ENCODE measurements around the gene COL5A1. TPM values are rescaled to one million over a fixed set of nuclear protein-coding genes. Genes with fewer than 3 reads are reported as not detected.

Gene COL5A1
- total RNA-seq, 1 donor = 188 TPM

GRCh38 chr9:134686896-134687295 is 45.3 kb downstream of the COL5A1 start:
- TF ChIP-seq CTCF (IDR thresholded peaks at IDR 0.05; ENCODE audit: insufficient read depth, low read length) = no peak
- no peak for DNase-seq (ENCODE audit: low read depth)
- no peak overlapping the region for H3K4me3 ChIP-seq (ENCODE audit: low read depth, low read length)

- TF ChIP-seq CTCF (IDR thresholded peaks at IDR 0.05; ENCODE audit: insufficient read depth, low read length) = no peak
- H3K4me3 ChIP-seq (ENCODE audit: low read depth, low read length) = no peak overlapping the region
- DNase-seq (ENCODE audit: low read depth) = no peak
Measured at GRCh38 chr9:134687556-134687955, 46.0 kb downstream of the COL5A1 start.

GRCh38 chr9:134688231-134688630 is 46.6 kb downstream of the COL5A1 start:
- H3K4me3 ChIP-seq (ENCODE audit: low read depth, low read length) = no peak overlapping the region
- DNase-seq (ENCODE audit: low read depth) = no peak
- no peak for TF ChIP-seq CTCF (IDR thresholded peaks at IDR 0.05; ENCODE audit: insufficient read depth, low read length)

- no peak for TF ChIP-seq CTCF (IDR thresholded peaks at IDR 0.05; ENCODE audit: insufficient read depth, low read length)
- no peak overlapping the region for H3K4me3 ChIP-seq (ENCODE audit: low read depth, low read length)
- no peak for DNase-seq (ENCODE audit: low read depth)
Measured at GRCh38 chr9:134688661-134689320, 47.2 kb downstream of the COL5A1 start.

- peak; percentile 67 for DNase-seq (ENCODE audit: low read depth)
- no peak overlapping the region for H3K4me3 ChIP-seq (ENCODE audit: low read depth, low read length)
- peak; percentile 90 for TF ChIP-seq CTCF (IDR thresholded peaks at IDR 0.05; ENCODE audit: insufficient read depth, low read length)
Measured at GRCh38 chr9:134689321-134690181, 47.9 kb downstream of the COL5A1 start.

GRCh38 chr9:134690301-134690751 is 48.7 kb downstream of the COL5A1 start:
- H3K4me3 ChIP-seq (ENCODE audit: low read depth, low read length) = no peak overlapping the region
- no peak for TF ChIP-seq CTCF (IDR thresholded peaks at IDR 0.05; ENCODE audit: insufficient read depth, low read length)
- no peak for DNase-seq (ENCODE audit: low read depth)
